ENCODE measurements around the gene TNMD. TPM values are rescaled to one million over a fixed set of nuclear protein-coding genes. Genes with fewer than 3 reads are reported as not detected.
A peak's percentile ranks its signal among the peaks of the same experiment; 100 is the strongest.

Gene TNMD
- total RNA-seq, 4 donors from 2014 or later = 0.49 to 1.4 TPM; not detected in 2

- no peak for DNase-seq
- in situ Hi-C loops (cut with MboI; ENCODE audit: low sequenced_read_pairs in 4 of 4) = no loop called here
- TF ChIP-seq CTCF (IDR thresholded peaks at IDR 0.05 in 4 of 5, conservative IDR thresholded peaks at IDR 0.05 in 1 of 5) = no peak
- no peak for TF ChIP-seq POLR2A (IDR thresholded peaks at IDR 0.05)
These were observed 63.0 kb downstream of the TNMD start for GRCh38 chrX:100647739-100648138.

GRCh38 chrX:100648458-100649417, 64.0 kb downstream of the TNMD start:
- intact Hi-C loops (cut with DNase I; ENCODE audit: low total_unique reads) = no loop called here
- in situ Hi-C loops (cut with MboI; ENCODE audit: low sequenced_read_pairs in 4 of 4) = no loop called here
- TF ChIP-seq CTCF (IDR thresholded peaks at IDR 0.05 in 4 of 5, conservative IDR thresholded peaks at IDR 0.05 in 1 of 5) = no peak
- TF ChIP-seq POLR2A (IDR thresholded peaks at IDR 0.05) = no peak

More at GRCh38 chrX:100647739-100648138, 63.0 kb downstream of the TNMD start:
- H3K27me3 ChIP-seq = peaks cover 0 to 5% (median 0%) of the 10 kb centered on the region in 3 donors
- intact Hi-C loops (cut with DNase I; ENCODE audit: low total_unique reads) = no loop called here
- H3K4me1 ChIP-seq = peaks cover 0 to 6% of the 10 kb centered on the region in 2 donors
- no peaks in the 10 kb centered on the region for H3K9me3 ChIP-seq
- no peak overlapping the region for H3K4me3 ChIP-seq
- H3K27ac ChIP-seq = peak overlapping the region; percentile 75 to 80 (median 76)
- H3K36me3 ChIP-seq = no peaks in the 10 kb centered on the region
- ATAC-seq = no peak

More at GRCh38 chrX:100648458-100649417, 64.0 kb downstream of the TNMD start:
- Histone ChIP-seq H3K36me3 (no peaks in the 10 kb centered on the region), H3K9me3 (no peaks in the 10 kb centered on the region), H3K27me3 (peaks cover 0 to 5% (median 0%) of the 10 kb centered on the region in 3 donors), H3K4me3 (no peak overlapping the region), H3K4me1 (peaks cover 0 to 6% of the 10 kb centered on the region in 2 donors), H3K27ac (peak overlapping the region; percentile 75 to 80 (median 76))
- ATAC-seq = peak in 1 of 2 donors; percentile 40
- DNase-seq = peak; percentile 2 to 16

Other genes starting within 250 kb of the TNMD start
- gene PCDH19, start 174.7 kb upstream of the TNMD start, total RNA-seq = 1 to 10 TPM in 1 of 4 donors, under 1 TPM in 3; 0.63 to 1.5 (median 0.72) TPM
- 1 to 10 TPM; 2.5 to 5.9 (median 3.1) TPM for gene TSPAN6, start 51.9 kb downstream of the TNMD start, total RNA-seq
- 10 to 100 TPM in 3 of 4 donors, 1 to 10 TPM in 1; 2.4 to 16.6 (median 15.2) TPM for gene SRPX2, start 59.3 kb downstream of the TNMD start, total RNA-seq
- 1 to 10 TPM; 2.5 to 4.0 (median 3.1) TPM for gene SYTL4, start 147.2 kb downstream of the TNMD start, total RNA-seq
- 1 to 10 TPM; 2.4 to 7.8 (median 5.1) TPM for gene CSTF2, start 235.5 kb downstream of the TNMD start, total RNA-seq